ENCODE results near the gene DIS3L2.
"Not testable (repeated sequence)": the region's sequence is repeated elsewhere in the genome, so short reads cannot be mapped to it uniquely, and the experiment has no call there.

DIS3L2 gene

GRCh38 chr2:232333361-232334135, 372.0 kb downstream of the DIS3L2 start:
- DNase-seq (ENCODE audit: low read depth in 3 of 3) = no peak

- not testable (repeated sequence) for DNase-seq (ENCODE audit: low read depth in 3 of 3)
These were observed 372.8 kb downstream of the DIS3L2 start for GRCh38 chr2:232334136-232334884.

- not testable (repeated sequence) for DNase-seq (ENCODE audit: low read depth in 3 of 3)
These were observed 373.3 kb downstream of the DIS3L2 start for GRCh38 chr2:232334885-232335205.

DNA sequence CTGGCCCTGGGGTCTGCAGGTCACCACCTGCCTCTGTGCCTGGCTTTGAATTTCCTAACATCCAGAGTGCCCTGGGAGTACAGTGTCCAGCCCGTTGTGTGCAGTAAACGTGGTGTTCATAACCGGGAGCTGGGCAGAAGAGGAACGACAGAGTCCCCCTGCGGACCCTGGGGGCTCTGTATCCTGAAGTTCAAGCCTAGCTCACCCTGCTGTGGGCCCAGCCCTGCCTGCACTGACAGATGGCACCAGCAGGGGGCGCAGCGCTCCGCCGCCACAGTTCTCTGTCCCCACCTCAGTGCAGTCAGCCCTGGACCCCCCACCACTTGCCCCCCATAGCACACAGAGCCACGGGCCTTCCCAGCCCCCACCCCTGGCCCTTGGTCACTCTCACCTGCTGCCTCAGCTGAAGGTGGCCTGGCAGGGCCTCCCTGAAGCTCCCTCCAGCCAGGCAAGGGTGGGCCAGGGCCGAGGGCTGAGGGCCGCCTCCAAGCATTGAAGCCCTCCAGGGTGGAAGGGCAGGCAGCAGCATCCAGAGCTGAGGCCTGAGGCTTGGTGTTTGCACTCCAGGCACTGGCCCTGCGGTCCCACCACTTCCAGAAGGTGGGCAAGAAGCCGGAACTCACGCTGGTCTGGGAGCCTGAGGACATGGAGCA, 373.8 kb downstream of the DIS3L2 start:
- DNase-seq (ENCODE audit: low read depth in 3 of 3) = not testable (repeated sequence)

DNA sequence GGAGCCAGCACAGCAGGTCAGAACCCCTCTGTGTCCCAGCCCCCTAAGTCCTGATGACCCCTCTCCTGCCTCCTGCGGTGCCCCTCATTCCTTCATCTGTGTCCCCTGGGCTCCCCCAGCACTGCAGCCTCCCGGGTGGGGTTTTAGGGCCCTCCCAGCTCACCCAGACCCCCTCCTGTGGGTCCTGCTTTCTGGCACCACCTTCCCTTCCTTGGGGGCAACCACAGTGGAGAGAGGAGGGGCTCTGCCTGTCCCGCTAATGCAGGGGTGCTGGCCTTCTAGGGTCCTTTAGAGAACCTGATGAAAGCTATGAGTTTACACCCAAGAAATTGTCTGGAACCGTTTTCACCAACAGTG, 374.3 kb downstream of the DIS3L2 start:
- DNase-seq (ENCODE audit: low read depth in 3 of 3) = no peak

- DNase-seq (ENCODE audit: low read depth in 3 of 3) = no peak
These were observed 374.8 kb downstream of the DIS3L2 start for GRCh38 chr2:232336241-232336736.

GRCh38 chr2:232336981-232337720, 375.6 kb downstream of the DIS3L2 start:
- no peak for DNase-seq (ENCODE audit: low read depth in 3 of 3)

- not testable (repeated sequence) for DNase-seq (ENCODE audit: low read depth in 3 of 3)
These were observed 376.7 kb downstream of the DIS3L2 start for GRCh38 chr2:232338094-232338758.

- DNase-seq (ENCODE audit: low read depth in 3 of 3) = no peak
These were observed 377.2 kb downstream of the DIS3L2 start for GRCh38 chr2:232338759-232339106.

DNA sequence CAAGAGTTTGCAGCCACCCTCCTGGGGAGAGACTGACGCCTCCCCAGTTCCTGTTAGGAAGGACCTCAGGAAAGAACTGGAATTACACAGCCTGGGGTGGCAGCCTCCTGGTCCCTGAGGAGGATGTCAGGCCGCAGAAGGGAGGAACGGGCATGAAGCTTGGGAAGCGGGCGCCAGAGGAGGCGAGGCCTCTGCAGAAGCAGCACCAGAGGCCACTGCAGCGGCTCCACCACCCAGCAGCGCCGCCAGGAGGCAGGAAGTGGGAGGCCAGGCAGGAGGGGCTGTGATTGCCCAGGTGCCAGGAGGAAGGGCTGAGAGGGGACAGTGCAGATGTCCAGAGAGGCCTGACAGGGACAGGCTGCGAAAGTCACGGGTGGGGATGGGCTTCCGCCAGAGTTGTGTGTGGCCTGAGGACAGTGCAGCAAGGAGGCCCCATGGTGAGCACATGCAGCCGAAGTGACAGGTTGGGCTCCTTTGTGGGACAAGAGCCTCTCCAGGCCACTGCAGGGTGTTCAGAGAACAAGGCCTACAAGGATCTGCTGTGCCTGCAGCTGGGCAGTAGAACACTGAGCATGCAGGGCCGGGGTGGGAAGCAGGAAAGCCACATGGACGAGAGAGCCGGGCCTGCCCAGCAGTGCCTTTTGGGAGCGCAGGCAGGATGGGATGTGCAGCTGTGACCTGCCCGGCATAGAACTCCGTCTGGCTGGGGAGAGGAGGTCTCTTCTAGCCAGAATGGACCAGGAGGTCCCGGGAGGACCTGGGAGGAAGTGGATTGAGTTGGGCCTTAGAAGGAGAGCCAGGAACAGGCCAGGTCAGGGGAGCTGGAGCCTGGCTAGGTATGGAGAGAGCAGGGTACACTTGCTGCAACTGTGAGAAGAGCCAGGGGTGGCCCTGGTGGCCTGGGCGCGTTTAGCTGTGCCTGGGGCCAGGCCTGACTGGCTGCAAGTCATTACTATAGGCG, 377.9 kb downstream of the DIS3L2 start:
- no peak for DNase-seq (ENCODE audit: low read depth in 3 of 3)

DNA sequence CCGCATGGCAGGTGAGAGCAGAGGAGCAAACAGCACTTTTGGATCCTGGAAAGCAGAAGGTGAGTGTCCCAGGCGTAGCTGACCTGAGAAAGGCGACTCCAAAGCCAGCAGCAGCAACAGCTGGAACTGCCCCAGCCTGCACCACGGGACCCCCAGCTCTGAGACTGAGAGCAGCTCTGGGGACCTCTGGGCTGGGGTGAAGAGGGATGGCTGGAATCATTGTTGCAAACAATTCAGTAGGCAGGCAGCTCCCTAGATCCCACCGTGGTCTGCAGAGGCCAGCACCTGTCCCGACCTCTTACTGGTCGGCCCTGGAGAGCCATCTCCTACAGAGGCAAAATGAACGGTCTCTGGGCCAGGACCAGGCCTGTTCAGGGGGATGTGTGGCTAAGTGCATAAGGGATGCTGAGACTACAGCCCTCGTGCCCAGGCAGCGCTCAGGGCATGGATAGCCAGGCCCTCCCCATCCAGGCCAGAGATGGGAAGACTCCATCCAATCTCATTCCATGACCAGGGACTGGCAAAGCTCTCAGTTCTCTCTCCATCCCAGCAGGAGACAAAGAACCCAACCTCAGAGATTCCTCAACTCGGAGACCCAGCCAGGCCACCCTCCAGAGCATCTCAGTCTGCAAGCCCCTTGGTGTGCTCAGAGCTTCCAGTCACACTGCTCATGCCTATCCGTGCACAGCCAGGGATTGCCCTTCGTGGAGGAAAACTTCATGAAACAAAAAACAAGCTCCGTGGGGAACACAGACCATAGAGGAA, 378.8 kb downstream of the DIS3L2 start:
- DNase-seq (ENCODE audit: low read depth in 3 of 3) = no peak

- DNase-seq (ENCODE audit: low read depth in 3 of 3) = no peak
These were observed 379.7 kb downstream of the DIS3L2 start for GRCh38 chr2:232341061-232341738.

DNA sequence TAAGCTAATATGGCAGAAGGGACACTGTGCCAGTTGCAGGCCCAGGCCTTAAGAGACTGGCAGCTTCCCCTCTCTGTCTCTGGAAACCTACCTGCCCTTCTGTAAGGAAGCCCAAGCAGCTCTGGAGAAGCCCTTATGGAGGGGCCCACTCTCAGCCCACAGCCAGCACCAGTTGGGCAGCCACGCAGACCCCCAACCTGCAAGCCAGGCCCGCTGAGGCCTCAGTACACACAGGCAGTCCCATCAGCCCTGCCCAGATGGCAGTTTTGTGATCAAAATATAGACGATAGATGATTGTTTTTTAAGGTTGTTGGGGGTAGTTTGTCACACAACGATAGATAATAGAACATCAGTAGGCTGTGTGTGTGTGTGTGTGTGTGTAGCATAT, 380.2 kb downstream of the DIS3L2 start:
- no peak for DNase-seq (ENCODE audit: low read depth in 3 of 3)

DNA sequence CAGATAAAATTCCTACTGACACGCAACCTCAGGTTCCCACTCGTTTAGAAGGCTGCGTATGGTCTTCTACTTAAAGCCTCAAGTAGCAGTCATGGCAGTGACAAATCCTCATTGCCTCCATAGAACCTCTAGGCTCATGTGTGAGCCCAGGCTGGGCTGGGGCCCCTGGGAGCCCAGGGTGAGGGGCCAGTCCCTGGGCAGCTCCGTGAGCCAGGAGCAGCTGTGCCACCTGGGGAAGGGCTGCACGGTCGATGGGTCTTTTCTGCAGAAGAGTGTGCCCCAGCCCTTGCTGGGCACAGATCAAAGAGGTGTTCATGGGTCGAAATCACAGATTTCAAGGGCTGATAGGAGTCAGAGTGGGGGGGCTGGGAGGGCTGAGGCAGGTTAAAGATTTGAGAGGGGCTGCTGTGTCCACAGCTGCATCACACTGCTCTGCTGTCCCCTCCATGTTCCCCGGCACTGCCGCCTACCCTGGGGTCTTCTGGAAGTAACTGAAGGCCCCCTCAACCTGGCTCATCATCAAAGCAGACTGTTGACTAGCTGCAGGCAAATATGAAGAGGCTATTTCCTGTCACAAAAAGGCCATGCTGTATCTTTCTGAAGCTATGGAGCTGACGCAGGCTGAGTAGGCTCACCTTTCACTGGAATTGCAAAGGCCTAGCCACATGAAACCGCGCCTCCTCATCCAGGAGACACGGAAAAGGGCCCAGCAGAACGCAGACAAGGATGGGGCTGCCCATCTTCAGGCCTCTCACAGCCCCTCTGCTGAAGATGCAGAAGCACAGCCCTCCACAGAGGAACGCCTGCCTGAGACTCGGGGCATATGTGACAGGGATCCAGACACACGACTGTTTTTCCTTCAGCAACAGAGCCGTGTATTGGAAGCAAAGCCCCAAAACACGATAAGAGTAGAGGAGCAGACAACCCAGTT, 381.4 kb downstream of the DIS3L2 start:
- DNase-seq (ENCODE audit: low read depth in 3 of 3) = no peak

DNA sequence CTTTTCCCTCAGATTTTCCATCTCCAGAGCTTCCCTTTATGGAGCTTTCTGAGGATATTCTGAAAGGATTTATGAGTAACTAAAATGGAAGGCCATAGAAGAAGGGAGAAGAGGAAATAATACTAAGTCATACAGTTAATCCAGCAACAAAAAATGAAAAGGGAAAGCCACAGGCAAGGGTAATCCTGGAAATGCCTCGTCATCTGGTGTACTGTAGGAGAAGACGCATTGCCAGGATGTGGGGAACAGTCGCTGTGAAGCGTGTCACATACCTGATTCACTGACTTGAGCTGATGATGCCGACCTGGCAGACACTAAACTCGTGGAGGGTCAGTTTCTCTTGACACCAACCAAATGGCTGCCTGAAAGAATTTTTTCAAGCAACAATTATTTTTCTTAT, 382.3 kb downstream of the DIS3L2 start:
- DNase-seq (ENCODE audit: low read depth in 3 of 3) = no peak

DNA sequence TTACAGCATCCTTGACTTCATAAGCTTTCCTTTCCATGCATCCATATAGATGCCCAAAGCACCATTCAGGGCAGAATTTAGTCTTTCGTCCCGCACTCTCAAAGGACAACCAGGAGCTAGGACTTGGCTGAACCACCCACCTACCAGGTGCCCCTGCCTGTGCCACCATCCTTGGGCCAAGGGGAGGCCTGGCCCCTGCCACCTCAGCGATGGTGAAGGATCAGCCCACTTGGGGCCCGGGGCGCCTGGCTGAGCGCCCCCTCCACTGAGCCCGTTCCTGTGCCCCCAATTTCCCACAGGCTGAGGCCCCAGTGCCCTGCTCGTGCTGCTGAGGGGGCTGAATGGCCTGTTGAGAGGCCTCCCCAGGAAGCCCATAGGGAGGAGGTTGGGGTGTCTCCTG, 383.7 kb downstream of the DIS3L2 start:
- no peak for DNase-seq (ENCODE audit: low read depth in 3 of 3)

GRCh38 chr2:232347369-232347768, 385.9 kb downstream of the DIS3L2 start:
- DNase-seq (ENCODE audit: low read depth in 3 of 3) = no peak

- DNase-seq (ENCODE audit: low read depth in 3 of 3) = no peak
These were observed 387.4 kb downstream of the DIS3L2 start for GRCh38 chr2:232348936-232349335.
